B cell (primary cell): ENCODE results near the gene RAB6B. TPM values are rescaled to one million over a fixed set of nuclear protein-coding genes. Genes with fewer than 3 reads are reported as not detected.

Experiments used
- ATAC-seq: fragments of 200-7000 bp; cut with Tn5 transposase; one replicate; pipeline ENCODE4 v1.10.0; 2021; ENCODE audit warnings: low read depth, mild to moderate bottlenecking, moderate number of reproducible peaks, moderate library complexity
- CTCF ChIA-PET: fragments of 350-600 bp; sonication (Branson Sonifier 250); formaldehyde crosslinking; loops from one replicate; lab custom pipeline; 2021; ENCODE audit warnings: antibody characterized with exemption, inconsistent platforms; lab: Charles Lee
- POLR2A ChIA-PET: fragments of 350-600 bp; sonication (Branson Sonifier 250); formaldehyde crosslinking; loops from one replicate; lab custom pipeline; 2021; ENCODE audit warnings: antibody characterized with exemption; lab: Charles Lee
- DNase-seq: peaks from one replicate; pipeline ENCODE4 v3.0.0; 2013
- H2AFZ ChIP-seq: 2 replicates; pipeline ENCODE4 v1.6.1; 2012; ENCODE audit warnings: mild to moderate bottlenecking, low read depth, low read length; ENCODE audit not compliant: insufficient read depth, poor library complexity, severe bottlenecking
- H3K27ac ChIP-seq, 2 donors: 1 replicate in 1 of 2; 2 replicates in 1 of 2; pipeline ENCODE4 v1.5.1; 2012 to 2013; ENCODE audit warnings: low read length in 2 of 2, mild to moderate bottlenecking in 2 of 2, moderate library complexity in 1 of 2
- H3K27me3 ChIP-seq, 4 experiments: fragments of 200-600 bp in 1 of 4; sonication (generic) in 1 of 4; replicated peaks in 1 of 4; 1 replicate in 2 of 4; 2 replicates in 2 of 4; pipeline versions ENCODE4 v1.6.1 to v1.7.0; 2013 to 2016; ENCODE audit warnings: low read length in 3 of 4, mild to moderate bottlenecking in 2 of 4, mixed read lengths in 1 of 4, moderate library complexity in 1 of 4; ENCODE audit not compliant: insufficient read depth in 4 of 4, control insufficient read depth in 3 of 4; ENCODE audit errors: control extremely low read depth in 1 of 4
- H3K36me3 ChIP-seq, 2 experiments: replicated peaks in 1 of 2; 1 replicate in 1 of 2; 2 replicates in 1 of 2; pipeline versions ENCODE4 v1.6.1 to v1.7.1; 2013; ENCODE audit warnings: low read length in 1 of 2; ENCODE audit not compliant: insufficient read depth in 2 of 2, control insufficient read depth in 1 of 2; ENCODE audit errors: control extremely low read depth in 1 of 2, extremely low read depth in 1 of 2
- H3K4me1 ChIP-seq, 2 donors: fragments of 200-600 bp in 1 of 2; sonication (generic) in 1 of 2; 1 replicate in 1 of 2; 2 replicates in 1 of 2; pipeline versions ENCODE4 v1.5.1 to v1.6.1; 2013 to 2017; ENCODE audit warnings: low read length in 2 of 2; ENCODE audit not compliant: control insufficient read depth in 2 of 2, insufficient read depth in 2 of 2
- H3K4me2 ChIP-seq: replicated peaks from 2 replicates; pipeline ENCODE3; 2012; ENCODE audit warnings: mild to moderate bottlenecking, low read depth, low read length; ENCODE audit not compliant: poor library complexity, severe bottlenecking
- H3K4me3 ChIP-seq, 5 experiments: fragments of 200-600 bp in 1 of 5; sonication (generic) in 1 of 5; 1 replicate in 3 of 5; 2 replicates in 2 of 5; pipeline versions ENCODE4 v1.5.1 to v1.7.0; 2011 to 2016; ENCODE audit warnings: low read length in 4 of 5, mild to moderate bottlenecking in 4 of 5, low read depth in 2 of 5, control low read depth in 1 of 5, moderate library complexity in 1 of 5; ENCODE audit not compliant: insufficient read depth in 1 of 5; ENCODE audit errors: control extremely low read depth in 1 of 5, extremely low read depth in 1 of 5
- H3K79me2 ChIP-seq: fragments of 200-600 bp; sonication (generic); one replicate; pipeline ENCODE4 v1.6.0; 2016; ENCODE audit warnings: low read length; ENCODE audit not compliant: control insufficient read depth, insufficient read depth
- H3K9ac ChIP-seq: fragments of 200-600 bp; sonication (generic); 2 replicates; pipeline ENCODE4 v1.6.1; 2017; ENCODE audit warnings: mild to moderate bottlenecking, low read length, moderate library complexity
- H3K9me3 ChIP-seq, 3 donors: one replicate each; pipeline versions ENCODE4 v1.6.1 to v1.7.1; 2013; ENCODE audit warnings: low read length in 2 of 3; ENCODE audit not compliant: control insufficient read depth in 2 of 3, insufficient read depth in 1 of 3; ENCODE audit errors: control extremely low read depth in 1 of 3
- H4K20me1 ChIP-seq: 2 replicates; pipeline ENCODE4 v1.6.0; 2012; ENCODE audit warnings: mild to moderate bottlenecking, low read length; ENCODE audit not compliant: insufficient read depth, control insufficient read depth, poor library complexity, severe bottlenecking
- H3K27ac Mint-ChIP-seq: one replicate; pipeline ENCODE4 v1.8.0; 2021; ENCODE audit warnings: mixed read lengths
- H3K27me3 Mint-ChIP-seq: one replicate; pipeline ENCODE4 v1.8.0; 2021; ENCODE audit warnings: mixed read lengths
- H3K4me1 Mint-ChIP-seq: one replicate; pipeline ENCODE4 v1.8.0; 2021; ENCODE audit warnings: mixed read lengths
- H3K4me3 Mint-ChIP-seq: one replicate; pipeline ENCODE4 v1.8.0; 2021; ENCODE audit warnings: mixed read lengths
- H3K9me3 Mint-ChIP-seq: one replicate; pipeline ENCODE4 v1.8.0; 2022; ENCODE audit warnings: mixed read lengths; ENCODE audit not compliant: insufficient read depth
- CTCF ChIP-seq: fragments of 200-600 bp; IDR thresholded peaks from one replicate; pipeline ENCODE4 v1.8.0; 2022; ENCODE audit warnings: antibody characterized with exemption, mild to moderate bottlenecking
- EZH2 ChIP-seq: IDR thresholded peaks from 2 replicates; pipeline ENCODE4 v1.6.1; 2012; ENCODE audit warnings: borderline replicate concordance, low read depth, mild to moderate bottlenecking, moderate library complexity, low read length; ENCODE audit not compliant: insufficient read depth, poor library complexity, severe bottlenecking
- WGBS: methylation state at CpG from one replicate; pipeline ENCODE4 v1.1.5; 2013; ENCODE audit warnings: missing lambda C conversion rate; ENCODE audit not compliant: insufficient coverage; 5-methylcytosine and 5-hydroxymethylcytosine counted together
- intact Hi-C: fragments of 100-400 bp; cut with micrococcal nuclease; formaldehyde crosslinking; loops from one replicate; pipeline ENCODE4 v1.10.0; 2022
- polyA plus RNA-seq: library from polyadenylated mRNA; depleted of rRNA; stranded (reverse); fragments of >200 nt; gene quantifications from 2 replicates; pipeline ENCODE4 v1.2.3, GENCODE V29; 2012
- total RNA-seq, 2 donors: library from RNA; stranded (reverse); fragments of 120-200 nt in 1 of 2; gene quantifications; 1 replicate in 1 of 2; 2 replicates in 1 of 2; pipeline versions ENCODE4 v1.2.3 to v1.2.4, GENCODE V29; 2013 to 2022

The RAB6B gene
- total and polyA plus RNA-seq, 2 donors (not counting 1 experiment from before 2014, with no cell fraction given), result not detected

- no peaks in the 10 kb centered on the region for H3K4me1 Mint-ChIP-seq
- POLR2A ChIA-PET, result no interaction called here
- no peak overlapping the region for H3K27ac Mint-ChIP-seq
- ATAC-seq (no peak), DNase-seq (no peak)
- TF ChIP-seq CTCF, result no peak
- no peak for TF ChIP-seq EZH2
- Histone ChIP-seq H3K36me3 (no peaks in the 10 kb centered on the region), H3K9ac (no peak overlapping the region), H2AFZ (no peak overlapping the region), H3K4me1 (no peaks in the 10 kb centered on the region), H4K20me1 (no peaks in the 10 kb centered on the region), H3K27ac (no peak overlapping the region), H3K9me3 (no peaks in the 10 kb centered on the region), H3K4me3 (no peak overlapping the region), H3K4me2 (no peak overlapping the region), H3K27me3 (no peaks in the 10 kb centered on the region), H3K79me2 (no peaks in the 10 kb centered on the region)
- H3K4me3 Mint-ChIP-seq, result no peak overlapping the region
- intact Hi-C loops, result no loop called here
- WGBS, result 92% methylated on average over 12 of the region's 12 CpGs
- CTCF ChIA-PET, result no interaction called here
- no peaks in the 10 kb centered on the region for H3K9me3 Mint-ChIP-seq
- peaks cover 3% of the 10 kb centered on the region for H3K27me3 Mint-ChIP-seq
Measured at GRCh38 chr3:133838916-133839800, 56.5 kb downstream of the RAB6B start.

GRCh38 chr3:133838296-133838789, 57.3 kb downstream of the RAB6B start:
- no peaks in the 10 kb centered on the region for H4K20me1 ChIP-seq
- no peak overlapping the region for H2AFZ ChIP-seq
- Mint-ChIP-seq H3K9me3 (no peaks in the 10 kb centered on the region), H3K4me3 (no peak overlapping the region), H3K27ac (no peak overlapping the region), H3K4me1 (no peaks in the 10 kb centered on the region), H3K27me3 (peaks cover 3% of the 10 kb centered on the region)
- ChIA-PET CTCF (no interaction called here), POLR2A (no interaction called here)
- H3K79me2 ChIP-seq, result no peaks in the 10 kb centered on the region
- intact Hi-C loops, result no loop called here
- 98% methylated on average over 4 of the region's 4 CpGs for WGBS
- H3K4me1 ChIP-seq, result no peaks in the 10 kb centered on the region
- DNase-seq, result no peak
- ATAC-seq, result no peak
- H3K4me2 ChIP-seq, result no peak overlapping the region
- TF ChIP-seq EZH2, result no peak
- no peak for TF ChIP-seq CTCF
- H3K36me3 ChIP-seq, result no peaks in the 10 kb centered on the region
- H3K27ac ChIP-seq, result no peak overlapping the region
- H3K4me3 ChIP-seq, result no peak overlapping the region
- no peaks in the 10 kb centered on the region for H3K9me3 ChIP-seq
- H3K27me3 ChIP-seq, result no peaks in the 10 kb centered on the region
- no peak overlapping the region for H3K9ac ChIP-seq
